GM21526 (cell line): ENCODE data around the gene CFAP53.
"Not testable (repeated sequence)": the region's sequence is repeated elsewhere in the genome, so short reads cannot be mapped to it uniquely, and the experiment has no call there.

Source experiments
- ATAC-seq: cut with Tn5 transposase; IDR thresholded peaks from one replicate; pipeline ENCODE4 v1.9.1; 2021; ENCODE audit warnings: moderate library complexity; ENCODE audit not compliant: unreplicated experiment, low FRiP score

CFAP53 gene

GRCh38 chr18:50266248-50266704 lies at the start of gene CFAP53:
Gene CFAP53, minus strand, starts transcription at chr18:50266495. Its CDS starts 91 bp downstream, at chr18:50266404.
- peak; percentile 67 for ATAC-seq

- peak; percentile 63 for ATAC-seq
These were observed 49.0 kb upstream of the CFAP53 start for GRCh38 chr18:50315100-50315871.

GRCh38 chr18:50313873-50314460 lies 47.7 kb upstream of the CFAP53 start:
- no peak for ATAC-seq

DNA sequence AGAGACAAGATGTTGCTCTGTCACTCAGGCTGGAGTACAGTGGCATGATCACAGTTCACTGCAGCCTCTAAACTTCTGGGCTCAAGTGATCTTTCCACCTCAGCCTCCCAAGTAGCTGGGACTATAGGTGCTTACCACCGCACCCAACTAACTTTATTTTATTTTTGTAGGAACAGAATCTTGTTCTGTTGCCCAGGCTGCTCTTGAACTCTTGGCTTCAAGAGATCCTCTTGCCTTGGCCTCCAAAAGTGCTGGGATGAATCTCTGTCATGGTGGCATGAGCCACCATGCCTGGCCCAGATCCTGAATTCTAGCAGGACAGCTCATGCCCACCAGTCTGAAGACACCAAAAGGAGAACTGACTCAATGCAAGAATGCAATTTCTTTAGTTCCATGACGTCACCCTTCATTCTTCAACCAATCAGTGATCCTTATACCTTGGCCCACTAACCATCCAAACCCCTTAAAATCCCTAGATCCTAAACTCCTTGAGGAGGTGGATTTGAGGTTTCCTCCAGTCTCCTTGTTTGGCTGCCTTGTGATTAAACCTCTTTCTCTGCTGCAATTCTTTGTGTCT lies 46.8 kb upstream of the CFAP53 start:
- peak; percentile 14 for ATAC-seq

- peak; percentile 76 for ATAC-seq
These were observed 46.2 kb upstream of the CFAP53 start for GRCh38 chr18:50312296-50313030.

- no peak for ATAC-seq
These were observed 45.4 kb upstream of the CFAP53 start for GRCh38 chr18:50311650-50312049.

GRCh38 chr18:50310080-50310479 lies 43.8 kb upstream of the CFAP53 start:
- no peak for ATAC-seq

DNA sequence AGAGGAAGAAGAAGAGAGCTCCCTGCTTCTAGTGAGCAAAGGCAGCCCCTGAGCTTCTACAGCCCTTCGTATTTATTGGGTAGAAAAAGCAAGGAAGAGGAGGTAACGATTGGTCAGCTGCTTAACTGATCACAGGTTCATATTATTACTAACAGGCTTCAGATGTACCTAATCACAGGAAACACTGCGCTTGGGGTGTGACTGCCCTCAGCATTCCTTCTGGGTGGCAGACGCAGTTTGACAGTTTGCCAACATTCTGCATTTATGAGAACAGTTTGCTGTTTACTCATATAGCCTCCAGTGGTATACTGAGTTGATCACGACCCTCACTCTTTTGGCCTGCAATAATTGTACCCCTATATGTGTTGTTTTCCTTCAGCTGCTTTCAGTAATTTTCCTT lies 42.6 kb upstream of the CFAP53 start:
- not testable (repeated sequence) for ATAC-seq

GRCh38 chr18:50307738-50308470 lies 41.6 kb upstream of the CFAP53 start:
- ATAC-seq: peak; percentile 63

- ATAC-seq: no peak
These were observed 41.1 kb upstream of the CFAP53 start for GRCh38 chr18:50307400-50307737.

- no peak for ATAC-seq
These were observed 40.6 kb upstream of the CFAP53 start for GRCh38 chr18:50306944-50307343.

GRCh38 chr18:50301074-50301473 lies 34.8 kb upstream of the CFAP53 start:
- no peak for ATAC-seq

DNA sequence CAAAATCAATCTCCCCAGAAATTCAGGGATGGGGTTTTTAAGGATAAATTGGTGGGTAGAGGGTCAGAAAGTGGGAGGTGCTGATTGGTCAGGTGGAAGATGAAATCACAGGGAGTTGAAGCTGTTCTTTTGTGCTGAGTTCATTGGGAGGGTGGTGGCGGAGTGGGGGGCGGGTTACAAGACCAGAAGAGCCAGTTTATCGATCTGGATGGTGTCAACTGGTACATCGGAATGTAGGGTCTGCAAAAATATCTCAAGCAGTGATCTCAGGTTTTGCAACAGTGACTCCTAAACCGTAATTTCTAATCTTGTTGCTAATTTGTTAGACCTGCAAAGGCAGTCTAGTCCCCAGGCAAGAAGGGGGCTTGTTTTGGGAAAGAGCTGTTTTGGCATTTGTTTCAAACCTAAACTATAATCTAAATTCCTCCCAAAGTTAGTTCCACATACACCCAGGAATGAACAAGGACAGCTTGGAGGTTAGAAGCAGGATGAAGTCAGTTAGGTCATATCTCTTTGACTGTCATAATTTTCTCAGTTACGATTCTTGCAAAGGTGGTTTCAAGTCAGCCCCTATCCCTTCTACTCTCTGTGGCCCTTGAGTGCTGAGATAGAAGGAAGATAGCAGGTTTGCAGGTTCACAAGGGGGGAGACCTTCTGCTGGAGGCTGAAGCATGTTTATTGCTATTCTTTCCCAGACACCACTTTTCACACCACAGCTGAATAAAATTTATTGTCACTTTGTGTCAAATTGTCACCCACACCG lies 33.5 kb upstream of the CFAP53 start:
- no peak for ATAC-seq

DNA sequence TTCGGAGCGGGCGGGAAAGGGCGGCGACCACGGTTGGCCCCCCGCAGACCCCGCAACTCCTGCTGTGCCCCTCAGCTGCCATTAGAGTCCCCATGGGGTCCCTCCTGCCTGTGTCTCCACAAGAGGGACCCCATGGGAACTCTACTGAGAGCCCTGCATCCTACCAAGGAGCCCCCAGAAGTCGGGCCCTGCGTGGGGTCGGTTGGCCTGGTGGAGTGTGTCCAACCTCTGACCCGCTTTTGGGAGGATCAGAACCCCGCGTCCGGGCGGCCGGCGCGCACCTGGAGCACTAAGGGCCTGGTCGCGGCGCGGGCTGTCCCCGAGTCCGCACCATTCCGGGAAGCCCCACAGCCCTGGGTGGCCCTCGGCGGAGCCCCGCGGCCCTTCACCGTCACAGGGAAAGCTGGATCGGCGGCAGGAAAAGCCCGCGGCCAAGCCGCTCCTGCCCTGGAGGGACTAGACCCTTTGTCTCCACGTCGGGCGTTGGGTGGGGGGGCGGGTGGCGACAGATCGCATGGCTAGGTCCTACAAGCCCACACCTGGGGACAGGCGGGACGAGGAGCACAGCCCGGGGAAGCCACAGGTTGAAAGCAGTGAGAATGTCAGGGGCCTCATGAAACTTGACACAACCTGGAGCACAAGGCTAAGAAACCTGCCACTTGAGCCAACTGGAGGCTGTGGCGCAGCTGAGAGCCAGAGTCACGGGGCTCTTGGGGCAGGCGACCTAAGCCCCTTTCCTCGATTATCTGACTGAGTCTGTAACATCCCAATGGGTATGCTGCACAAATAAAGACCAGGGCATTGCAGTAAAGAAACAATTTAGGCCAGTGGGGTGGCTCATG lies 32.4 kb upstream of the CFAP53 start:
- no peak for ATAC-seq

DNA sequence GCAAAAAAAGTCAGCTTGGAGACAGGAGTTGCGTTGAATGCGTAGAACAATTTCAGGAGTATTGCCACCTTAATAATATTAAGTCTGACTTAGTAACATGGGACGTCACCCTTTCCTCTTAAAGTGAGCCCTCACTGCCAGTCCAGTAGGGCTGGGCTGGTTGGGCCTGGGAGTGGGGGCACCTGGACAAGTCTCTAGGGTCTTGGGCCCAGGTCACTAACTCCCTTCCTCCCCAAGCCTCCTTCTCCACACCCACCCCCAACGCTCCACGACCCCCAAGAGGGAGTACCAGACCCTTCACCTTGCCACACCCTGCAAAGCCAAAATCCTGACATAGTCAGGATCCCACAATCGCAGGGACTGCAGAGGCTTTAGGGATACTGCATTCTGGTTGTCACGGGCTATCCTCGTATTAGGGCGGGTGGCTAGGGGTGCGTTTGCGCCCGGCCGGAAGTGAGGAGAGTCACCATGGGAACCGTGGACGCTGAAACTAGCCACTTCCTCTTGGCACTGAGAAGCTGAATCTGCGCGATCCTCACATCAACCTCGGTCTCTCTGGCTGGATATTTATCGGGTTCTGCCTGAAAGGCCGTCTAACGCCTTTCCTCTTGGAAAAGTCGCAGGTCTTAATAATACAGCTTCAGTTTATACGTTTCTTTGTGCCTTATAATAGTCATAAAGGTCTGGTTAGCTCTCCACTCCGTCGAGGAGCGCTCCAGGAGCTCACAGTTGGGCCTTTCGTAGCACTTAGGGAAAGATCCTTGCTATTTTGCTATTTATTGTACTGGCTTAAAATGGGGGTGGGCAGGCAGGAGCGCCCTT lies 31.5 kb upstream of the CFAP53 start:
- peak; percentile 97 for ATAC-seq

DNA sequence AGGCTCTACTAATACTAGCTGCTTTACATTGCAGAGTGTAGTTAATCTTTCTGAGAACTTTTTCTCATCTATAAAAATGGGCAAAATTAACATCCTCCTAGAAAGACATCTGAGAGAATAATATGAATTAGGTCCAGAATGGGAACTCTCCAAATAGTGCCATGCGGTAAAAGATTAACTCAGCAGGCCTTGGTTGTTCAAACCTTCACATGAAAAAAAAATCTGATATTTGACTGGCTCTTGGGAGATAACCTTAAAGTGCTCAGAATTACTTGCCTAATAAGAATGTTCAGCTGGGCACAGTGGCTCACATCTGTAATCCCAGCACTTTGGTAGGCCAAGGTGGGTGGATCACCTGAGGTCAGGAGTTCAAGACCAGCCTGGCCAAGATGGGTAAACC lies 26.7 kb upstream of the CFAP53 start:
- no peak for ATAC-seq

- no peak for ATAC-seq
These were observed 22.8 kb upstream of the CFAP53 start for GRCh38 chr18:50289108-50289443.
